OCI-LY7 (cell line): ENCODE measurements around the gene MTHFR.
"Not testable (repeated sequence)": the region's sequence is repeated elsewhere in the genome, so short reads cannot be mapped to it uniquely, and the experiment has no call there.

Experiments used
- CTCF ChIP-seq: fragments of 200-600 bp; sonication (generic); conservative IDR thresholded peaks from 2 replicates; pipeline ENCODE4 v1.5.1; 2014; ENCODE audit warnings: mild to moderate bottlenecking, antibody characterized with exemption, low read length, moderate library complexity, mixed read lengths
- EZH2phosphoT487 ChIP-seq: fragments of 200-600 bp; sonication (generic); IDR thresholded peaks from 2 replicates; pipeline ENCODE4 v1.6.1; 2018; ENCODE audit warnings: low read depth, borderline replicate concordance, mild to moderate bottlenecking, mixed run types, antibody characterized with exemption, low read length, moderate library complexity, mixed read lengths

- not testable (repeated sequence) for TF ChIP-seq CTCF, EZH2phosphoT487
These were observed 1.7 kb downstream of the MTHFR start for GRCh38 chr1:11803924-11804665.
